ENCODE results near the gene PAGE5.

The PAGE5 gene, protein sequence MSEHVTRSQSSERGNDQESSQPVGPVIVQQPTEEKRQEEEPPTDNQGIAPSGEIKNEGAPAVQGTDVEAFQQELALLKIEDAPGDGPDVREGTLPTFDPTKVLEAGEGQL

DNA sequence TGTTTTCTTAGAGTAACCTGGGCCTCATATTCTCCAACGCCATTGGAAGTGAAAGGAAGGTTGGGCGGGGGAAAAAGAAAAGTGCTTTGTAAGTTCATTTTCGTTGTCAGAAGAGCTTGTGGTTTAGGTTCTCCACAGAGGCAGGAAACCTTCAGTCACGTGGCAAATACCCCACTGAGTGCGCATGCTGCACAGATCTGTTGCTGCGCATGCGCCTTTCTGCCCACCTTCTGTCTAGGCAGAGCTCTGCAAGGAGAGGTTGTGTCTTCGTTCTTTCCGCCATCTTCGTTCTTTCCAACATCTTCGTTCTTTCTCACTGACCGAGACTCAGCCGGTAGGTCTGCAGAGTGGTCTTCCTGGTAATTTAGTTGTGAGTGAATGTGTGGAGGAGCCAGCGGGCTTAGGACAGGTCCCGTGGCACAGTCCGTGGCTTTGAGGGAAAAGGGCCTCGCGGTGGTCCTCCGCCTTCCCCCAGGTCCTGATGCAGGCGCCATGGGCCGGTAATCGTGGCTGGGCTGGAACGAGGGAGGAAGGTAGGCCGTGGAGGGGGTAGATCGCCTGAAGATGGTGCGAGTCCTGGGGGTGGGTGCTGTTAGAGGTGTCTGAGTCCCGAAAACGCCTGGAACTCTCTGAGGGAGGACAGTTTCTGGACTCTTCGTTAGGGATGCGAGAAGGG, at the start of gene PAGE5:
PAGE5 (plus strand) TSS at position 228 of the 676 bp plus-strand sequence. CDS start 1,037 bp downstream, outside the sequence.
- DNase-seq = no peak

GRCh38 chrX:55187281-55187680, 32.9 kb upstream of the PAGE5 start:
- no peak for DNase-seq

- no peak for DNase-seq
Measured at GRCh38 chrX:55196688-55197087, 23.5 kb upstream of the PAGE5 start.

GRCh38 chrX:55201930-55202579, 18.1 kb upstream of the PAGE5 start:
- no peak for DNase-seq

DNA sequence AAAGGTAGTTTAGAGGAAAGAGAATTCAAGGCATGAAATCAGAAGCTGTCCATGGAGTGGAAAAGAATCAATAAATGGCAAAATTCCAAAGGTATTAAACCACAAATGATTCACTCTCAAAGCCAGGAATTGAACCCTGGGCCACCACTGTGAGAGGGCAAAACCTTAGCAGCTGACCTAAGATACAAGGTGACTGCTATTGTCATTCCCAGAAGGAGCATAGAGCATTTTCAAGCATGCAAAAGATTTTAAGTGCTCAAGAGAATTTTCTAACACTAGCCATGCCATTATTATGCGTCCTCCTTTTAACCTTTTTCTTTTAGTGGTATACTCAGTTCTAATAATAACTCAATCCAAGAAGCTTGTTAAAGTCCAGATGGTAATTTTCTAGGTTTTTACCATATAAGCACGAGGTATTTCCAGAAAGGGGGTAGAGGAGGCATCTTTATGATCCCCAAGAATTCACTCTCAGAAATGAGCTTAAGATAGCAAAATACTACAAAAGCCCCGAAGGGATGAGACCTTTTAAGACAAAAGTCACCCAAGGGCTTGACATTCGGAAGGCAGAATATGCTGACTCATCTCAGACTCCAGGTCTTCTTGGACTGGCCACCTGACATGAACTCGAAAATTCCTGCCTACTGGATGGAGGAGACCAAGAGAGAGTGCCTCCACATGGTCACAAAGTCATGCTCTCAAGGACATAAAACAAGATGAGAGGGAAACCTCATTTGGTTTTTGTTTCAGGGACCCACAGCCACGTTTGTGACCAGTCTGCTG, 13.8 kb upstream of the PAGE5 start:
- no peak for DNase-seq

GRCh38 chrX:55210931-55211677, 9.0 kb upstream of the PAGE5 start:
- no peak for DNase-seq

- DNase-seq = no peak
Measured at GRCh38 chrX:55213381-55213780, 6.8 kb upstream of the PAGE5 start.

DNA sequence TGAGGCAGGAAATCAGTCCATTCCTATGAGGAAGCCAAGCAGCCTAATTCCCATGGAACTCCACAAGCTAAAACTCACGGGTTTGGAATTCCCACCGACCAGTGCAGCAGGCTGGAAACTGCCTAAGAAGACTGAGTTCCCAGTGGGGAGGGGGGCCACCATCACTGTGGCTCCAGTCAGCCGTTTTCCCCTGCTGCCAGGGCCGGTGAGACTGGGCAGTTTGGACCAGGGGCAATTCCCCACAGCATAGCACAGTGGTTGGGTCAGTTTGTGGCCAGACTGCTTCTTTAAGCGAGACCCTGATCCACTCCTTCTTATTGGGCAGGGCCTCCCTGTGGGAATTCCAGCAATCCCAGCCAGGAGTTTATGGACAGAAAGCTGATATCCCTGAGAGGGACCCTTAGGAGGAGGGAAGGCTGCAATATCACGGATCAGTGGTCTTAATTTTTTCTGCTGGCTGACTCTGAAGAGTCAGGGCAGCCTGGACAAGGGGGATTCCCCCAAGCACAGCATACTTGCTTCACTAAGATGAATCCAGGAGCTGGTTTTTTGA, 20.7 kb downstream of the PAGE5 start:
- DNase-seq = no peak

DNA sequence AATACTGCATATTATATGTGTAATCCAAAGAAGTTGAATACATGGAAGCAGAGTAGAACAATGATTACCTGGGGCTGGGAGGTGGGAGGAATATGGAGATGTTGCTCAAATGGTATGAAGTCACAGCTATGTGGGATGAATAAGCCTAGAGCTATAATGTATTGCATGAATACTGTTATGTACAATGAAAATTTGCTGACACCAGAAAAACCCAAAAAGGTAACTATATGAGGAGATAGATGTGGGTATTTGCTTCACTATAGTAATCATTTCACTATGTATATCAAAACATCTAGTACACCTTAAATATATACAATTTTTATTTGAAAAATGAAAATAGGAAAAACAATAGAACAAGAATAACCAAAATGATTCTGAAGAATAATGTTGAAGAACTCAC, 33.4 kb downstream of the PAGE5 start:
- DNase-seq = no peak

- no peak for DNase-seq
Measured at GRCh38 chrX:55260806-55261205, 40.7 kb downstream of the PAGE5 start.

DNA sequence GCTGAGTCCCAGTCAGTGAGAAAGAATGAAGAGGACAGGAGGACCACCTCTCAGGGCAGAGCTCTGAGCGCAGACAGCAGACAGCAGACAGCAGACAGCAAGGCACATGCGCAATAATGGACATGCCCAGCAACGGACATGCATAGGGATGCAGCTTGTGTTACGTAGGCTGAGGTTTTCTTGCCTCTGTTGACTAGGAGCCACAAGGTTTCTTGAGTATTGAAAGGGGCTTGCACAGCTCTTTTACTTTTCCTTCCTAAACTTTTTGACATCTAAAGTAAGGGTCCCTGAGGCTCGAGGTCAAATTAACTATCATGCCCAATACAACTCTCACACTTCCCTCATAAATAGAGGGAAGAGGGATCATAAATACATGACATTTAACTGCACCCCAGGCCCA, 44.7 kb downstream of the PAGE5 start, which contains the start of gene PAGE3:
PAGE3 (minus strand) TSS at position 101 of the 400 bp plus-strand sequence. CDS start 1,013 bp downstream, outside the sequence.
- no peak for DNase-seq

All from NCI-H2171 treated with DMSO at 0.1 percent for 48 hours (cell line).